ENCODE data around the gene UPF3A.

The UPF3A gene

GRCh38 chr13:114304346-114305034 lies 23.1 kb downstream of the UPF3A start:
- H3K27ac ChIP-seq = no peak overlapping the region

GRCh38 chr13:114309086-114309485 lies 27.7 kb downstream of the UPF3A start:
- no peak overlapping the region for H3K27ac ChIP-seq

More at GRCh38 chr13:114304346-114305034, 23.1 kb downstream of the UPF3A start:
- TF ChIP-seq ZFX (IDR thresholded peaks at IDR 0.05) (no peak), CTCF (conservative IDR thresholded peaks at IDR 0.05) (no peak)

GRCh38 chr13:114309806-114310410 lies 28.5 kb downstream of the UPF3A start:
- no peak overlapping the region for H3K27ac ChIP-seq
- TF ChIP-seq CTCF (conservative IDR thresholded peaks at IDR 0.05) = no peak
- no peak for TF ChIP-seq ZFX (IDR thresholded peaks at IDR 0.05)

More at GRCh38 chr13:114309086-114309485, 27.7 kb downstream of the UPF3A start:
- TF ChIP-seq CTCF (conservative IDR thresholded peaks at IDR 0.05) (no peak), ZFX (IDR thresholded peaks at IDR 0.05) (no peak)

GRCh38 chr13:114310956-114311355 lies 29.6 kb downstream of the UPF3A start:
- no peak for TF ChIP-seq CTCF (conservative IDR thresholded peaks at IDR 0.05)
- TF ChIP-seq ZFX (IDR thresholded peaks at IDR 0.05) = no peak
- H3K27ac ChIP-seq = no peak overlapping the region

GRCh38 chr13:114311387-114311786 lies 30.0 kb downstream of the UPF3A start:
- no peak for TF ChIP-seq ZFX (IDR thresholded peaks at IDR 0.05)
- TF ChIP-seq CTCF (conservative IDR thresholded peaks at IDR 0.05) = no peak
- no peak overlapping the region for H3K27ac ChIP-seq

- H3K27ac ChIP-seq = no peak overlapping the region
- TF ChIP-seq CTCF (conservative IDR thresholded peaks at IDR 0.05) = no peak
- no peak for TF ChIP-seq ZFX (IDR thresholded peaks at IDR 0.05)
These were observed 30.5 kb downstream of the UPF3A start for GRCh38 chr13:114311908-114312307.

GRCh38 chr13:114313061-114313860 lies 31.9 kb downstream of the UPF3A start:
- TF ChIP-seq CTCF (conservative IDR thresholded peaks at IDR 0.05) (no peak), ZFX (IDR thresholded peaks at IDR 0.05) (no peak)
- peak overlapping the region; percentile 97 for H3K27ac ChIP-seq
